ENCODE data around the gene DDX41. TPM values are rescaled to one million over a fixed set of nuclear protein-coding genes. Genes with fewer than 3 reads are reported as not detected.

Gene DDX41
- total RNA-seq, 2 donors from 2014 or later = 58.6 to 66.9 TPM

- peaks cover 4% of the 10 kb centered on the region for H3K36me3 Mint-ChIP-seq (ENCODE audit: low read depth)
- peak overlapping the region; percentile 87 for H3K4me3 Mint-ChIP-seq
- H3K27ac Mint-ChIP-seq = no peak overlapping the region
- H3K9me3 ChIP-seq (ENCODE audit: control insufficient read depth, low read length, poor library complexity, severe bottlenecking) = no peaks in the 10 kb centered on the region
- ATAC-seq (no peak), DNase-seq (no peak)
- H3K27me3 Mint-ChIP-seq = no peaks in the 10 kb centered on the region
- H3K4me1 Mint-ChIP-seq = peaks cover 22% of the 10 kb centered on the region
Observed at GRCh38 chr5:177496070-177496726, 20.6 kb downstream of the DDX41 start.

- peaks cover 17% of the 10 kb centered on the region for H3K4me1 Mint-ChIP-seq
- H3K4me3 Mint-ChIP-seq = no peak overlapping the region
- peaks cover 4% of the 10 kb centered on the region for H3K36me3 Mint-ChIP-seq (ENCODE audit: low read depth)
- H3K27me3 Mint-ChIP-seq = no peaks in the 10 kb centered on the region
- H3K9me3 ChIP-seq (ENCODE audit: control insufficient read depth, low read length, poor library complexity, severe bottlenecking) = no peaks in the 10 kb centered on the region
- H3K27ac Mint-ChIP-seq = no peak overlapping the region
- no peak for ATAC-seq
- no peak for DNase-seq
Observed at GRCh38 chr5:177495243-177496060, 21.3 kb downstream of the DDX41 start.

- H3K4me1 Mint-ChIP-seq = peaks cover 17% of the 10 kb centered on the region
- no peak overlapping the region for H3K4me3 Mint-ChIP-seq
- ATAC-seq (no peak), DNase-seq (no peak)
- no peak overlapping the region for H3K27ac Mint-ChIP-seq
- H3K9me3 ChIP-seq (ENCODE audit: control insufficient read depth, low read length, poor library complexity, severe bottlenecking) = no peaks in the 10 kb centered on the region
- no peaks in the 10 kb centered on the region for H3K27me3 Mint-ChIP-seq
- H3K36me3 Mint-ChIP-seq (ENCODE audit: low read depth) = peaks cover 4% of the 10 kb centered on the region
Observed at GRCh38 chr5:177494346-177495195, 22.2 kb downstream of the DDX41 start.

GRCh38 chr5:177493795-177494345 lies 22.9 kb downstream of the DDX41 start:
- Mint-ChIP-seq H3K27ac (no peak overlapping the region), H3K4me3 (no peak overlapping the region), H3K4me1 (peaks cover 17% of the 10 kb centered on the region), H3K27me3 (no peaks in the 10 kb centered on the region), H3K36me3 (ENCODE audit: low read depth) (peaks cover 4% of the 10 kb centered on the region)
- no peaks in the 10 kb centered on the region for H3K9me3 ChIP-seq (ENCODE audit: control insufficient read depth, low read length, poor library complexity, severe bottlenecking)
- ATAC-seq = no peak
- no peak for DNase-seq

GRCh38 chr5:177492841-177493240 lies 23.9 kb downstream of the DDX41 start:
- peak overlapping the region; percentile 56 for H3K4me3 Mint-ChIP-seq
- ATAC-seq (no peak), DNase-seq (no peak)
- H3K27me3 Mint-ChIP-seq = no peaks in the 10 kb centered on the region
- peaks cover 10% of the 10 kb centered on the region for H3K4me1 Mint-ChIP-seq
- peaks cover 2% of the 10 kb centered on the region for H3K36me3 Mint-ChIP-seq (ENCODE audit: low read depth)
- no peaks in the 10 kb centered on the region for H3K9me3 ChIP-seq (ENCODE audit: control insufficient read depth, low read length, poor library complexity, severe bottlenecking)
- H3K27ac Mint-ChIP-seq = no peak overlapping the region

- H3K27ac Mint-ChIP-seq = no peak overlapping the region
- DNase-seq = no peak
- no peaks in the 10 kb centered on the region for H3K27me3 Mint-ChIP-seq
- no peak for ATAC-seq
- peaks cover 8% of the 10 kb centered on the region for H3K4me1 Mint-ChIP-seq
- H3K36me3 Mint-ChIP-seq (ENCODE audit: low read depth) = peaks cover 2% of the 10 kb centered on the region
- H3K9me3 ChIP-seq (ENCODE audit: control insufficient read depth, low read length, poor library complexity, severe bottlenecking) = no peaks in the 10 kb centered on the region
- H3K4me3 Mint-ChIP-seq = peak overlapping the region; percentile 56
Observed at GRCh38 chr5:177491983-177492746, 24.6 kb downstream of the DDX41 start.

- H3K4me3 Mint-ChIP-seq = no peak overlapping the region
- H3K36me3 Mint-ChIP-seq (ENCODE audit: low read depth) = peaks cover 2% of the 10 kb centered on the region
- H3K27me3 Mint-ChIP-seq = no peaks in the 10 kb centered on the region
- DNase-seq = peak in 1 of 3 donors; percentile 25
- H3K9me3 ChIP-seq (ENCODE audit: control insufficient read depth, low read length, poor library complexity, severe bottlenecking) = no peaks in the 10 kb centered on the region
- H3K27ac Mint-ChIP-seq = no peak overlapping the region
- peak; percentile 46 for ATAC-seq
- peaks cover 8% of the 10 kb centered on the region for H3K4me1 Mint-ChIP-seq
Observed at GRCh38 chr5:177491429-177491945, 25.3 kb downstream of the DDX41 start.

GRCh38 chr5:177490992-177491391 lies 25.8 kb downstream of the DDX41 start:
- ATAC-seq = no peak
- no peak for DNase-seq
- peaks cover 6% of the 10 kb centered on the region for H3K4me1 Mint-ChIP-seq
- peaks cover 2% of the 10 kb centered on the region for H3K36me3 Mint-ChIP-seq (ENCODE audit: low read depth)
- H3K4me3 Mint-ChIP-seq = no peak overlapping the region
- no peaks in the 10 kb centered on the region for H3K9me3 ChIP-seq (ENCODE audit: control insufficient read depth, low read length, poor library complexity, severe bottlenecking)
- H3K27me3 Mint-ChIP-seq = no peaks in the 10 kb centered on the region
- H3K27ac Mint-ChIP-seq = no peak overlapping the region

GRCh38 chr5:177490311-177490991 lies 26.3 kb downstream of the DDX41 start:
- peaks cover 2% of the 10 kb centered on the region for H3K36me3 Mint-ChIP-seq (ENCODE audit: low read depth)

GRCh38 chr5:177489119-177489716 lies 27.5 kb downstream of the DDX41 start:
- peaks cover 10% of the 10 kb centered on the region for H3K4me1 Mint-ChIP-seq

More at GRCh38 chr5:177490311-177490991, 26.3 kb downstream of the DDX41 start:
- H3K27ac Mint-ChIP-seq = no peak overlapping the region
- no peak for DNase-seq
- ATAC-seq = no peak
- H3K9me3 ChIP-seq (ENCODE audit: control insufficient read depth, low read length, poor library complexity, severe bottlenecking) = no peaks in the 10 kb centered on the region
- H3K4me1 Mint-ChIP-seq = peaks cover 6% of the 10 kb centered on the region
- no peak overlapping the region for H3K4me3 Mint-ChIP-seq
- H3K27me3 Mint-ChIP-seq = no peaks in the 10 kb centered on the region

GRCh38 chr5:177487975-177488374 lies 28.8 kb downstream of the DDX41 start:
- ATAC-seq = no peak
- no peak overlapping the region for H3K27ac Mint-ChIP-seq
- no peaks in the 10 kb centered on the region for H3K27me3 Mint-ChIP-seq
- peaks cover 9% of the 10 kb centered on the region for H3K4me1 Mint-ChIP-seq
- peaks cover 2% of the 10 kb centered on the region for H3K36me3 Mint-ChIP-seq (ENCODE audit: low read depth)
- no peak overlapping the region for H3K4me3 Mint-ChIP-seq
- H3K9me3 ChIP-seq (ENCODE audit: control insufficient read depth, low read length, poor library complexity, severe bottlenecking) = no peaks in the 10 kb centered on the region
- no peak for DNase-seq

More at GRCh38 chr5:177489119-177489716, 27.5 kb downstream of the DDX41 start:
- no peaks in the 10 kb centered on the region for H3K9me3 ChIP-seq (ENCODE audit: control insufficient read depth, low read length, poor library complexity, severe bottlenecking)
- Mint-ChIP-seq H3K36me3 (ENCODE audit: low read depth) (peaks cover 2% of the 10 kb centered on the region), H3K4me3 (no peak overlapping the region), H3K27me3 (no peaks in the 10 kb centered on the region), H3K27ac (no peak overlapping the region)
- no peak for DNase-seq
- ATAC-seq = no peak

All from T-helper 17 cell (primary cell).